Suppressor macrophage treated with lipopolysaccharide for 4 hours (primary cell): ENCODE data around the gene ARHGAP42.
"Not testable (repeated sequence)": the region's sequence is repeated elsewhere in the genome, so short reads cannot be mapped to it uniquely, and the experiment has no call there.

Experiments used
- DNase-seq: peaks from one replicate; pipeline ENCODE4 v3.0.0-alpha.2; 2020

The ARHGAP42 gene

GRCh38 chr11:100727410-100727809, 40.3 kb downstream of the ARHGAP42 start:
- DNase-seq, result no peak

- DNase-seq, result no peak
Observed at GRCh38 chr11:100730266-100730665, 43.2 kb downstream of the ARHGAP42 start.

- DNase-seq, result no peak
Observed at GRCh38 chr11:100731471-100731870, 44.4 kb downstream of the ARHGAP42 start.

GRCh38 chr11:100732949-100733348, 45.9 kb downstream of the ARHGAP42 start:
- no peak for DNase-seq

- DNase-seq, result peak; percentile 0
Observed at GRCh38 chr11:100734743-100735527, 47.8 kb downstream of the ARHGAP42 start.

GRCh38 chr11:100735949-100736675, 49.0 kb downstream of the ARHGAP42 start:
- no peak for DNase-seq

- DNase-seq, result no peak
Observed at GRCh38 chr11:100738701-100739270, 51.7 kb downstream of the ARHGAP42 start.

GRCh38 chr11:100739666-100740065, 52.6 kb downstream of the ARHGAP42 start:
- DNase-seq, result no peak

- DNase-seq, result no peak
Observed at GRCh38 chr11:100740440-100740839, 53.4 kb downstream of the ARHGAP42 start.

GRCh38 chr11:100741866-100742625, 55.0 kb downstream of the ARHGAP42 start:
- DNase-seq, result peak; percentile 11

- DNase-seq, result no peak
Observed at GRCh38 chr11:100746448-100746847, 59.4 kb downstream of the ARHGAP42 start.

- no peak for DNase-seq
Observed at GRCh38 chr11:100748153-100748552, 61.1 kb downstream of the ARHGAP42 start.

GRCh38 chr11:100749887-100750565, 62.9 kb downstream of the ARHGAP42 start:
- not testable (repeated sequence) for DNase-seq

- not testable (repeated sequence) for DNase-seq
Observed at GRCh38 chr11:100750566-100750891, 63.4 kb downstream of the ARHGAP42 start.

GRCh38 chr11:100752371-100753171, 65.5 kb downstream of the ARHGAP42 start:
- no peak for DNase-seq

- no peak for DNase-seq
Observed at GRCh38 chr11:100753172-100753543, 66.1 kb downstream of the ARHGAP42 start.

GRCh38 chr11:100753571-100753970, 66.5 kb downstream of the ARHGAP42 start:
- DNase-seq, result no peak

- no peak for DNase-seq
Observed at GRCh38 chr11:100756559-100756958, 69.5 kb downstream of the ARHGAP42 start.

GRCh38 chr11:100757646-100758045, 70.6 kb downstream of the ARHGAP42 start:
- DNase-seq, result no peak

GRCh38 chr11:100759106-100759505, 72.0 kb downstream of the ARHGAP42 start:
- no peak for DNase-seq

- DNase-seq, result no peak
Observed at GRCh38 chr11:100759856-100760255, 72.8 kb downstream of the ARHGAP42 start.

- no peak for DNase-seq
Observed at GRCh38 chr11:100760744-100761143, 73.7 kb downstream of the ARHGAP42 start.
